ENCODE data around the gene MPIG6B.
A peak's percentile ranks its signal among the peaks of the same experiment; 100 is the strongest.
"Not testable (repeated sequence)": the region's sequence is repeated elsewhere in the genome, so short reads cannot be mapped to it uniquely, and the experiment has no call there.

MPIG6B gene

GRCh38 chr6:31708224-31708623, 14.9 kb upstream of the MPIG6B start:
- no peak overlapping the region for H3K4me3 Mint-ChIP-seq
- H3K36me3 Mint-ChIP-seq: no peaks in the 10 kb centered on the region
- DNase-seq (ENCODE audit: low spot score in 2 of 2) (no peak), ATAC-seq (ENCODE audit: low read depth) (no peak)
- no peak overlapping the region for H3K27ac Mint-ChIP-seq
- H3K27me3 Mint-ChIP-seq: no peaks in the 10 kb centered on the region
- H3K4me1 Mint-ChIP-seq: peaks cover 14% of the 10 kb centered on the region
- H3K9me3 Mint-ChIP-seq: no peaks in the 10 kb centered on the region

GRCh38 chr6:31709157-31709556, 14.0 kb upstream of the MPIG6B start:
- H3K9me3 Mint-ChIP-seq; H3K4me3 Mint-ChIP-seq; H3K27me3 Mint-ChIP-seq; DNase-seq (ENCODE audit: low spot score in 2 of 2); H3K27ac Mint-ChIP-seq; H3K36me3 Mint-ChIP-seq; ATAC-seq (ENCODE audit: low read depth): not testable (repeated sequence)
- H3K4me1 Mint-ChIP-seq: peaks cover 12% of the 10 kb centered on the region

GRCh38 chr6:31710523-31711219, 12.5 kb upstream of the MPIG6B start:
- H3K27ac Mint-ChIP-seq: no peak overlapping the region
- H3K9me3 Mint-ChIP-seq: no peaks in the 10 kb centered on the region
- H3K4me1 Mint-ChIP-seq: peaks cover 12% of the 10 kb centered on the region
- DNase-seq (ENCODE audit: low spot score in 2 of 2): no peak
- H3K27me3 Mint-ChIP-seq: no peaks in the 10 kb centered on the region
- no peak for ATAC-seq (ENCODE audit: low read depth)
- H3K36me3 Mint-ChIP-seq: no peaks in the 10 kb centered on the region
- H3K4me3 Mint-ChIP-seq: peak overlapping the region; percentile 52

- ATAC-seq (ENCODE audit: low read depth) (no peak), DNase-seq (ENCODE audit: low spot score in 2 of 2) (no peak)
- H3K9me3 Mint-ChIP-seq: no peaks in the 10 kb centered on the region
- H3K36me3 Mint-ChIP-seq: no peaks in the 10 kb centered on the region
- no peak overlapping the region for H3K27ac Mint-ChIP-seq
- no peaks in the 10 kb centered on the region for H3K27me3 Mint-ChIP-seq
- peaks cover 12% of the 10 kb centered on the region for H3K4me1 Mint-ChIP-seq
- no peak overlapping the region for H3K4me3 Mint-ChIP-seq
Measured at GRCh38 chr6:31711233-31711632, 11.9 kb upstream of the MPIG6B start.

- Mint-ChIP-seq H3K27me3 (no peaks in the 10 kb centered on the region), H3K4me1 (peaks cover 12% of the 10 kb centered on the region), H3K27ac (no peak overlapping the region), H3K4me3 (no peak overlapping the region), H3K36me3 (no peaks in the 10 kb centered on the region), H3K9me3 (no peaks in the 10 kb centered on the region)
- ATAC-seq (ENCODE audit: low read depth): peak; percentile 98
- DNase-seq (ENCODE audit: low spot score in 2 of 2): peak in 1 of 2 donors; percentile 30
Measured at GRCh38 chr6:31712296-31712695, 10.9 kb upstream of the MPIG6B start.

GRCh38 chr6:31713465-31713864, 9.7 kb upstream of the MPIG6B start:
- Mint-ChIP-seq H3K36me3 (no peaks in the 10 kb centered on the region), H3K9me3 (no peaks in the 10 kb centered on the region), H3K27me3 (no peaks in the 10 kb centered on the region), H3K4me1 (peaks cover 12% of the 10 kb centered on the region), H3K27ac (no peak overlapping the region), H3K4me3 (no peak overlapping the region)
- ATAC-seq (ENCODE audit: low read depth) (no peak), DNase-seq (ENCODE audit: low spot score in 2 of 2) (no peak)

GRCh38 chr6:31713991-31714684, 9.0 kb upstream of the MPIG6B start:
- no peak overlapping the region for H3K4me3 Mint-ChIP-seq
- H3K27me3 Mint-ChIP-seq: no peaks in the 10 kb centered on the region
- no peak for DNase-seq (ENCODE audit: low spot score in 2 of 2)
- H3K36me3 Mint-ChIP-seq: no peaks in the 10 kb centered on the region
- no peak overlapping the region for H3K27ac Mint-ChIP-seq
- no peaks in the 10 kb centered on the region for H3K9me3 Mint-ChIP-seq
- no peak for ATAC-seq (ENCODE audit: low read depth)
- H3K4me1 Mint-ChIP-seq: peaks cover 12% of the 10 kb centered on the region

GRCh38 chr6:31715022-31715958, 7.9 kb upstream of the MPIG6B start, which contains the start of gene LY6G6D:
Gene LY6G6D (plus strand): TSS chr6:31715348. CDS start chr6:31715356, 8 bp downstream.
- H3K27ac Mint-ChIP-seq: no peak within 1 kb of the TSS
- DNase-seq (ENCODE audit: low spot score in 2 of 2): no peak
- no peak for ATAC-seq (ENCODE audit: low read depth)
- no peak within 1 kb of the TSS for H3K4me3 Mint-ChIP-seq
- peaks cover 12% of the 10 kb centered on the region for H3K4me1 Mint-ChIP-seq
- no peaks in the 10 kb centered on the region for H3K27me3 Mint-ChIP-seq
- H3K9me3 Mint-ChIP-seq: no peaks in the 10 kb centered on the region
- H3K36me3 Mint-ChIP-seq: no peaks in the 10 kb centered on the region

GRCh38 chr6:31717499-31718222, 5.5 kb upstream of the MPIG6B start:
- no peaks in the 10 kb centered on the region for H3K4me1 Mint-ChIP-seq
- no peak overlapping the region for H3K4me3 Mint-ChIP-seq
- H3K9me3 Mint-ChIP-seq: no peaks in the 10 kb centered on the region
- no peak for DNase-seq (ENCODE audit: low spot score in 2 of 2)
- no peak overlapping the region for H3K27ac Mint-ChIP-seq
- H3K27me3 Mint-ChIP-seq: no peaks in the 10 kb centered on the region
- no peaks in the 10 kb centered on the region for H3K36me3 Mint-ChIP-seq
- no peak for ATAC-seq (ENCODE audit: low read depth)

- H3K27ac Mint-ChIP-seq: no peak overlapping the region
- peaks cover 2% of the 10 kb centered on the region for H3K4me1 Mint-ChIP-seq
- DNase-seq (ENCODE audit: low spot score in 2 of 2) (no peak), ATAC-seq (ENCODE audit: low read depth) (no peak)
- no peaks in the 10 kb centered on the region for H3K36me3 Mint-ChIP-seq
- no peaks in the 10 kb centered on the region for H3K27me3 Mint-ChIP-seq
- no peaks in the 10 kb centered on the region for H3K9me3 Mint-ChIP-seq
- H3K4me3 Mint-ChIP-seq: no peak overlapping the region
Measured at GRCh38 chr6:31718265-31718664, 4.9 kb upstream of the MPIG6B start.

GRCh38 chr6:31719001-31719400, 4.2 kb upstream of the MPIG6B start:
- Mint-ChIP-seq H3K9me3 (no peaks in the 10 kb centered on the region), H3K4me1 (peaks cover 5% of the 10 kb centered on the region), H3K27me3 (no peaks in the 10 kb centered on the region), H3K27ac (no peak overlapping the region), H3K36me3 (no peaks in the 10 kb centered on the region), H3K4me3 (no peak overlapping the region)
- DNase-seq (ENCODE audit: low spot score in 2 of 2): no peak
- ATAC-seq (ENCODE audit: low read depth): no peak

- DNase-seq (ENCODE audit: low spot score in 2 of 2) (no peak), ATAC-seq (ENCODE audit: low read depth) (no peak)
- no peak overlapping the region for H3K27ac Mint-ChIP-seq
- H3K36me3 Mint-ChIP-seq: no peaks in the 10 kb centered on the region
- H3K27me3 Mint-ChIP-seq: no peaks in the 10 kb centered on the region
- H3K4me3 Mint-ChIP-seq: no peak overlapping the region
- H3K4me1 Mint-ChIP-seq: peaks cover 5% of the 10 kb centered on the region
- H3K9me3 Mint-ChIP-seq: no peaks in the 10 kb centered on the region
Measured at GRCh38 chr6:31720196-31720770, 2.9 kb upstream of the MPIG6B start.

- ATAC-seq (ENCODE audit: low read depth): no peak
- Mint-ChIP-seq H3K27ac (peak within 1 kb of the TSS; percentile 4), H3K36me3 (peaks cover 9% of the 10 kb centered on the region), H3K9me3 (no peaks in the 10 kb centered on the region), H3K4me1 (peaks cover 16% of the 10 kb centered on the region), H3K4me3 (no peak within 1 kb of the TSS), H3K27me3 (no peaks in the 10 kb centered on the region)
- no peak for DNase-seq (ENCODE audit: low spot score in 2 of 2)
Measured at GRCh38 chr6:31721351-31722020, 1.7 kb upstream of the MPIG6B start, which contains the start of gene LY6G6C. Gene LY6G6C (minus strand): TSS chr6:31721746. CDS start chr6:31721679, 67 bp downstream.
